Nephron (organoid): ENCODE data around the gene S100P.

ENCODE experiments used
- H3K27ac Mint-ChIP-seq, 3 experiments: 2 replicates each; pipeline ENCODE4 v1.8.0; 2020; ENCODE audit warnings: mixed read lengths in 3 of 3, mild to moderate bottlenecking in 2 of 3, moderate library complexity in 1 of 3
- H3K27me3 Mint-ChIP-seq: 2 replicates; pipeline ENCODE4 v1.8.0; 2021; ENCODE audit warnings: low read depth, mild to moderate bottlenecking, moderate library complexity, mixed read lengths
- H3K36me3 Mint-ChIP-seq: 2 replicates; pipeline ENCODE4 v1.8.0; 2020; ENCODE audit warnings: low read depth, mixed read lengths
- H3K4me1 Mint-ChIP-seq: 2 replicates; pipeline ENCODE4 v1.8.0; 2020; ENCODE audit warnings: mixed read lengths
- H3K4me3 Mint-ChIP-seq, 3 experiments: 2 replicates each; pipeline ENCODE4 v1.8.0; 2020; ENCODE audit warnings: mild to moderate bottlenecking in 3 of 3, mixed read lengths in 3 of 3, moderate library complexity in 2 of 3
- H3K9me3 Mint-ChIP-seq: 2 replicates; pipeline ENCODE4 v1.8.0; 2020; ENCODE audit warnings: mixed read lengths
- CTCF ChIP-seq, 3 experiments: fragments of 200-600 bp; sonication (generic); IDR thresholded peaks; one replicate each; pipeline ENCODE4 v1.5.0; 2021; ENCODE audit warnings: antibody characterized with exemption in 3 of 3; ENCODE audit not compliant: unreplicated experiment in 3 of 3

The S100P gene

GRCh38 chr4:6680372-6681034 is 13.2 kb upstream of the S100P start:
- no peaks in the 10 kb centered on the region for H3K27me3 Mint-ChIP-seq
- no peak for TF ChIP-seq CTCF (IDR thresholded peaks at IDR 0.05; ENCODE audit: unreplicated experiment in 3 of 3)
- no peak overlapping the region for H3K27ac Mint-ChIP-seq
- no peak overlapping the region for H3K4me3 Mint-ChIP-seq
- H3K4me1 Mint-ChIP-seq, result peaks cover 22% of the 10 kb centered on the region
- H3K36me3 Mint-ChIP-seq, result peaks cover 44% of the 10 kb centered on the region
- H3K9me3 Mint-ChIP-seq, result no peaks in the 10 kb centered on the region

DNA sequence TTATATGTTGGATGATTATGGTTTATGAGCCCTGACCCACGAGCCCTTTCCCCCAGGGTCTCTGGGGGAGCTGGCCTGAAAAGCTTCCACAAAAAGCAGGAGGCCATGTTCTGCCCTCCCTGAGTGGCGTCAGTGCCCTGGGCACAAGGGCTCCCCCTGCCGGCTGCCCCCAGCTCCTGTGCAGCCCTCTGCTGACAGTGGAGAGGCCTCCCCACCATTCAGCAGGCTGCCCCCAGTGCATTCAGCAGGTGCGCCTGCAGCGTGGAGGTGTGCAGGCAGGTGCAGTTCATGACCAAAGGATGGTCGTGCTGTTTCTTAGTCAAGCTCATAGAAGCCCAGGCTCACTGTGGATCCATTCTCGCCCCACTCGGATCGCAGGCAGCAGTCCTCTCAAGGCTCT is 12.5 kb upstream of the S100P start:
- H3K36me3 Mint-ChIP-seq, result peaks cover 39% of the 10 kb centered on the region
- TF ChIP-seq CTCF (IDR thresholded peaks at IDR 0.05; ENCODE audit: unreplicated experiment in 3 of 3), result no peak

DNA sequence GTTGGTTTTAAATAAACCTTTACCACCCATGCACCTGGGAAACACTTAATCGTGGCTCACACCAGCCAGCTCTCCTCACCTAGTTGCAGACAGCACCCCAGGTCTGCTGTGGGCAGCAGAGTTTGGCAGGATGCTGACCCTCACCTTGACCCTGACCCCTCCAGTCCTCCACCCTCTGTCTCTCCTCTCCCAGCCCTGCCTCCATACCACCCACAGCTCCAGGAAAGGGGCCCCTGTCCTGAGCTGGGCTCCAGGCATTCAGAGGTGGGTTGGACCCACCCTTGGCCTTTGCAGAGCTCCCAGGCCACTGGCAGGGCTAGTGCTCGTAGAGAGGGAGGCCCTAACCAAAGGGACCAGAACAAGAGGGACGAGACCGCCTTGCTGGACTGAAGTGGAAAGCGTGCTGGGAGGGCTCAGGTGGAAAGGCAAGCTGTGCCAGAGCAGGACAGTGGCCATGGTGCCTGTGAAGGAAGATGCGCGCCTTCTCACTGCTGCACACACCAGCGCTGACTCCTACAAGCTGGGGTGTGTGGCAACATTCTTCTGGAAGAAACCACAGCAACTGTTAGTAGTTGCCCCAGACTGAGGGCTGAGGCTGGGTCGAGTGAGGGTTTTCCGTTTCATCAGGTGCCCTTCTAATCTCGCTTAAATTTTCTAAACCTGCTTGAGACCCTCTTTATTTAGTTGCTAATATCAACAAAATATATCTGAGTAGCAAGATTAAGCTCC is 10.7 kb upstream of the S100P start:
- no peak overlapping the region for H3K4me3 Mint-ChIP-seq
- H3K36me3 Mint-ChIP-seq, result peaks cover 23% of the 10 kb centered on the region
- H3K4me1 Mint-ChIP-seq, result no peaks in the 10 kb centered on the region
- H3K9me3 Mint-ChIP-seq, result no peaks in the 10 kb centered on the region
- H3K27me3 Mint-ChIP-seq, result peaks cover 6% of the 10 kb centered on the region
- H3K27ac Mint-ChIP-seq, result no peak overlapping the region
- TF ChIP-seq CTCF (IDR thresholded peaks at IDR 0.05; ENCODE audit: unreplicated experiment in 3 of 3), result no peak

More for the DNA sequence above, 12.5 kb upstream of the S100P start:
- Mint-ChIP-seq H3K9me3 (no peaks in the 10 kb centered on the region), H3K27ac (no peak overlapping the region), H3K4me3 (no peak overlapping the region), H3K27me3 (peaks cover 4% of the 10 kb centered on the region), H3K4me1 (peaks cover 15% of the 10 kb centered on the region)

- no peak for TF ChIP-seq CTCF (IDR thresholded peaks at IDR 0.05; ENCODE audit: unreplicated experiment in 3 of 3)
- H3K36me3 Mint-ChIP-seq, result peaks cover 12% of the 10 kb centered on the region
These were observed 9.0 kb upstream of the S100P start for GRCh38 chr4:6684656-6685055.

GRCh38 chr4:6686104-6686787 is 7.4 kb upstream of the S100P start:
- peaks cover 6% of the 10 kb centered on the region for H3K27me3 Mint-ChIP-seq
- H3K9me3 Mint-ChIP-seq, result no peaks in the 10 kb centered on the region
- H3K4me3 Mint-ChIP-seq, result no peak overlapping the region
- H3K4me1 Mint-ChIP-seq, result peaks cover 5% of the 10 kb centered on the region
- TF ChIP-seq CTCF (IDR thresholded peaks at IDR 0.05; ENCODE audit: unreplicated experiment in 3 of 3), result no peak
- no peak overlapping the region for H3K27ac Mint-ChIP-seq
- H3K36me3 Mint-ChIP-seq, result no peaks in the 10 kb centered on the region

More at GRCh38 chr4:6684656-6685055, 9.0 kb upstream of the S100P start:
- Mint-ChIP-seq H3K4me1 (peaks cover 5% of the 10 kb centered on the region), H3K4me3 (no peak overlapping the region), H3K27me3 (peaks cover 6% of the 10 kb centered on the region), H3K27ac (no peak overlapping the region), H3K9me3 (no peaks in the 10 kb centered on the region)
